ENCODE results near the gene CHID1. TPM values are rescaled to one million over a fixed set of nuclear protein-coding genes. Genes with fewer than 3 reads are reported as not detected.

CHID1 gene
- 10 to 100 TPM; 73.1 to 81.6 TPM for total RNA-seq

- H3K27me3 Mint-ChIP-seq, result no peaks in the 10 kb centered on the region
- peak within 1 kb of the TSS; percentile 97 for H3K4me3 Mint-ChIP-seq
- peaks cover 4% of the 10 kb centered on the region for H3K36me3 Mint-ChIP-seq
- no peaks in the 10 kb centered on the region for H3K9me3 Mint-ChIP-seq
- H3K27ac Mint-ChIP-seq, result peak within 1 kb of the TSS; percentile 89
- peak; percentile 92 for DNase-seq
- H3K4me1 Mint-ChIP-seq, result peaks cover 26% of the 10 kb centered on the region
Measured at GRCh38 chr11:910589-911030, at the start of gene CHID1. Gene CHID1, minus strand, starts transcription at chr11:910810. Its CDS starts 5,994 bp downstream, at chr11:904816.

- Mint-ChIP-seq H3K4me3 (no peak overlapping the region), H3K27ac (no peak overlapping the region), H3K9me3 (peaks cover 1% of the 10 kb centered on the region), H3K4me1 (peaks cover 10% of the 10 kb centered on the region), H3K27me3 (no peaks in the 10 kb centered on the region), H3K36me3 (peaks cover 20% of the 10 kb centered on the region)
- no peak for DNase-seq
Measured at GRCh38 chr11:959608-960007, 49.0 kb upstream of the CHID1 start.

GRCh38 chr11:959027-959426, 48.4 kb upstream of the CHID1 start:
- H3K36me3 Mint-ChIP-seq, result peaks cover 15% of the 10 kb centered on the region
- H3K27ac Mint-ChIP-seq, result no peak overlapping the region
- H3K4me1 Mint-ChIP-seq, result peaks cover 15% of the 10 kb centered on the region
- no peak for DNase-seq
- no peaks in the 10 kb centered on the region for H3K9me3 Mint-ChIP-seq
- no peak overlapping the region for H3K4me3 Mint-ChIP-seq
- H3K27me3 Mint-ChIP-seq, result no peaks in the 10 kb centered on the region

- DNase-seq, result no peak
Measured at GRCh38 chr11:958101-958500, 47.5 kb upstream of the CHID1 start.

GRCh38 chr11:957212-957920, 46.8 kb upstream of the CHID1 start:
- Mint-ChIP-seq H3K27me3 (no peaks in the 10 kb centered on the region), H3K9me3 (no peaks in the 10 kb centered on the region), H3K4me3 (no peak overlapping the region), H3K4me1 (peaks cover 29% of the 10 kb centered on the region), H3K27ac (no peak overlapping the region), H3K36me3 (peaks cover 7% of the 10 kb centered on the region)
- no peak for DNase-seq

More at GRCh38 chr11:958101-958500, 47.5 kb upstream of the CHID1 start:
- no peak overlapping the region for H3K4me3 Mint-ChIP-seq
- H3K27ac Mint-ChIP-seq, result no peak overlapping the region
- H3K27me3 Mint-ChIP-seq, result no peaks in the 10 kb centered on the region
- peaks cover 8% of the 10 kb centered on the region for H3K36me3 Mint-ChIP-seq
- H3K4me1 Mint-ChIP-seq, result peaks cover 23% of the 10 kb centered on the region
- H3K9me3 Mint-ChIP-seq, result no peaks in the 10 kb centered on the region

GRCh38 chr11:955154-956063, 44.8 kb upstream of the CHID1 start:
- H3K36me3 Mint-ChIP-seq, result peaks cover 3% of the 10 kb centered on the region
- H3K27me3 Mint-ChIP-seq, result no peaks in the 10 kb centered on the region
- no peak overlapping the region for H3K4me3 Mint-ChIP-seq
- peak overlapping the region; percentile 30 for H3K27ac Mint-ChIP-seq
- H3K9me3 Mint-ChIP-seq, result no peaks in the 10 kb centered on the region
- DNase-seq, result no peak
- H3K4me1 Mint-ChIP-seq, result peaks cover 34% of the 10 kb centered on the region

- Mint-ChIP-seq H3K27ac (peak overlapping the region; percentile 58), H3K4me1 (peaks cover 34% of the 10 kb centered on the region), H3K27me3 (no peaks in the 10 kb centered on the region), H3K9me3 (peaks cover 4% of the 10 kb centered on the region), H3K36me3 (peaks cover 11% of the 10 kb centered on the region), H3K4me3 (no peak overlapping the region)
- DNase-seq, result no peak
Measured at GRCh38 chr11:954392-955153, 44.0 kb upstream of the CHID1 start.

GRCh38 chr11:953512-953911, 42.9 kb upstream of the CHID1 start:
- no peak for DNase-seq
- H3K27ac Mint-ChIP-seq, result no peak overlapping the region
- H3K27me3 Mint-ChIP-seq, result no peaks in the 10 kb centered on the region
- peaks cover 11% of the 10 kb centered on the region for H3K9me3 Mint-ChIP-seq
- no peak overlapping the region for H3K4me3 Mint-ChIP-seq
- peaks cover 20% of the 10 kb centered on the region for H3K36me3 Mint-ChIP-seq
- H3K4me1 Mint-ChIP-seq, result peaks cover 34% of the 10 kb centered on the region

- Mint-ChIP-seq H3K9me3 (peaks cover 14% of the 10 kb centered on the region), H3K27ac (no peak overlapping the region), H3K27me3 (no peaks in the 10 kb centered on the region), H3K36me3 (peaks cover 27% of the 10 kb centered on the region), H3K4me3 (no peak overlapping the region), H3K4me1 (peaks cover 29% of the 10 kb centered on the region)
- DNase-seq, result no peak
Measured at GRCh38 chr11:952406-953385, 42.1 kb upstream of the CHID1 start.

- Mint-ChIP-seq H3K4me3 (no peak overlapping the region), H3K9me3 (peaks cover 14% of the 10 kb centered on the region), H3K27me3 (no peaks in the 10 kb centered on the region), H3K27ac (no peak overlapping the region), H3K4me1 (peaks cover 28% of the 10 kb centered on the region), H3K36me3 (peaks cover 28% of the 10 kb centered on the region)
- DNase-seq, result no peak
Measured at GRCh38 chr11:951507-951906, 40.9 kb upstream of the CHID1 start.

GRCh38 chr11:947744-948143, 37.1 kb upstream of the CHID1 start:
- Mint-ChIP-seq H3K4me1 (peaks cover 11% of the 10 kb centered on the region), H3K27ac (no peak overlapping the region), H3K36me3 (peaks cover 32% of the 10 kb centered on the region), H3K27me3 (no peaks in the 10 kb centered on the region), H3K4me3 (no peak overlapping the region), H3K9me3 (peaks cover 14% of the 10 kb centered on the region)
- DNase-seq, result no peak

GRCh38 chr11:945986-946385, 35.4 kb upstream of the CHID1 start:
- no peak for DNase-seq
- Mint-ChIP-seq H3K27ac (no peak overlapping the region), H3K4me3 (no peak overlapping the region), H3K9me3 (peaks cover 14% of the 10 kb centered on the region), H3K4me1 (peaks cover 14% of the 10 kb centered on the region), H3K27me3 (no peaks in the 10 kb centered on the region), H3K36me3 (peaks cover 32% of the 10 kb centered on the region)

- no peak for DNase-seq
- H3K36me3 Mint-ChIP-seq, result peaks cover 26% of the 10 kb centered on the region
- peak overlapping the region; percentile 1 for H3K27ac Mint-ChIP-seq
- no peaks in the 10 kb centered on the region for H3K27me3 Mint-ChIP-seq
- no peak overlapping the region for H3K4me3 Mint-ChIP-seq
- H3K4me1 Mint-ChIP-seq, result peaks cover 25% of the 10 kb centered on the region
- peaks cover 14% of the 10 kb centered on the region for H3K9me3 Mint-ChIP-seq
Measured at GRCh38 chr11:944711-945470, 34.3 kb upstream of the CHID1 start.
